HCT116 (cell line): Measurements from ENCODE around the gene MKNK1.

ENCODE experiments used
- CEBPB ChIP-seq: IDR thresholded peaks from 2 replicates; pipeline ENCODE4 v1.6.1; 2012; ENCODE audit warnings: low read depth
- EGR1 ChIP-seq: IDR thresholded peaks from 2 replicates; pipeline ENCODE4 v1.6.1; 2012; ENCODE audit warnings: low read depth
- EZH2 ChIP-seq: fragments of 200-600 bp; sonication (generic); IDR thresholded peaks from 2 replicates; pipeline ENCODE4 v1.6.1; 2017; ENCODE audit warnings: antibody characterized with exemption, mixed run types
- EZH2phosphoT487 ChIP-seq: fragments of 200-600 bp; IDR thresholded peaks from 2 replicates; pipeline ENCODE4 v1.6.1; 2018; ENCODE audit warnings: antibody characterized with exemption, borderline replicate concordance
- POLR2A ChIP-seq: IDR thresholded peaks from 2 replicates; pipeline ENCODE4 v1.7.0; 2011; ENCODE audit warnings: borderline replicate concordance; ENCODE audit not compliant: insufficient read depth, insufficient read length; ENCODE audit errors: extremely low read depth
- POLR2AphosphoS5 ChIP-seq: IDR thresholded peaks from 2 replicates; pipeline ENCODE4 v1.6.1; 2011; ENCODE audit warnings: mild to moderate bottlenecking, low read depth, low read length, moderate library complexity
- SIN3A ChIP-seq: IDR thresholded peaks from 2 replicates; pipeline ENCODE4 v1.6.1; 2012; ENCODE audit warnings: low read depth
- SP1 ChIP-seq: IDR thresholded peaks from 2 replicates; pipeline ENCODE4 v1.6.1; 2012; ENCODE audit warnings: low read depth
- SRF ChIP-seq: IDR thresholded peaks from 2 replicates; pipeline ENCODE4 v1.6.1; 2012; ENCODE audit warnings: low read depth
- YY1 ChIP-seq: IDR thresholded peaks from 2 replicates; pipeline ENCODE4 v1.6.1; 2011; ENCODE audit warnings: low read length, low read depth, moderate library complexity, mild to moderate bottlenecking; ENCODE audit not compliant: insufficient replicate concordance; ENCODE audit errors: extremely low read depth
- ZNF274 ChIP-seq: fragments of 200-500 bp; sonication (Bioruptor generic); IDR thresholded peaks from 2 replicates; pipeline ENCODE4 v1.6.1; 2014; ENCODE audit warnings: mild to moderate bottlenecking, low read depth, low read length, inconsistent platforms
- TF ChIP-seq, protein P1 (sequence below), 3 experiments: fragments of 200-600 bp in 1 of 3; sonication (generic) in 1 of 3; IDR thresholded peaks in 2 of 3; conservative IDR thresholded peaks in 1 of 3; 2 replicates each; pipeline ENCODE4 v1.5.1; 2012 to 2017; ENCODE audit warnings: low read depth in 2 of 3, low read length in 2 of 3, antibody characterized with exemption in 1 of 3, borderline replicate concordance in 1 of 3, control low read depth in 1 of 3, mild to moderate bottlenecking in 1 of 3, mixed read lengths in 1 of 3, mixed run types in 1 of 3, moderate library complexity in 1 of 3; ENCODE audit not compliant: insufficient read depth in 1 of 3

DNA sequence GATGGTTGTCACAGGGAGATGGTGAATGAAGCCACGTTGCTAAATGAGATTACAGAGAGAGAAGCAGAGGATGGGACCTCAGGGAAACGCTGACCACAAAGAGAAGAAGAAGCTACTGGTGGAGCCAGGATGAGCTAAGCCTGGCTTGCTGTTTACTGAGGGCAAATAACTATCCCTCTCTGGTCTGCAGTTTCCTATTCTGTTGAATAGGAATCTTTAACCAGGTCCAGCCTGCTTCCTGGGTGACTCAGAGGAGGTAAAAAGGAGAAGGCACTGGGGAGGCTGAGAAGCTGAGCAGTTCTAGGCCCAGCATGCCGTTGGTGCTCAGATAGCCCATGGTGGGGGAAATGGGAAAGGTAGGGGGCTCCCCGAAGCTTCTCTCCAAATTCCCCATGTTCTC is 84.9 kb downstream of the MKNK1 start:
- TF ChIP-seq EZH2phosphoT487 (no peak), SIN3A (no peak), POLR2AphosphoS5 (no peak), YY1 (no peak), EZH2 (no peak), POLR2A (no peak), SRF (no peak), CEBPB (no peak), SP1 (no peak), ZNF274 (no peak), EGR1 (no peak)
- TF ChIP-seq, protein P1, sequence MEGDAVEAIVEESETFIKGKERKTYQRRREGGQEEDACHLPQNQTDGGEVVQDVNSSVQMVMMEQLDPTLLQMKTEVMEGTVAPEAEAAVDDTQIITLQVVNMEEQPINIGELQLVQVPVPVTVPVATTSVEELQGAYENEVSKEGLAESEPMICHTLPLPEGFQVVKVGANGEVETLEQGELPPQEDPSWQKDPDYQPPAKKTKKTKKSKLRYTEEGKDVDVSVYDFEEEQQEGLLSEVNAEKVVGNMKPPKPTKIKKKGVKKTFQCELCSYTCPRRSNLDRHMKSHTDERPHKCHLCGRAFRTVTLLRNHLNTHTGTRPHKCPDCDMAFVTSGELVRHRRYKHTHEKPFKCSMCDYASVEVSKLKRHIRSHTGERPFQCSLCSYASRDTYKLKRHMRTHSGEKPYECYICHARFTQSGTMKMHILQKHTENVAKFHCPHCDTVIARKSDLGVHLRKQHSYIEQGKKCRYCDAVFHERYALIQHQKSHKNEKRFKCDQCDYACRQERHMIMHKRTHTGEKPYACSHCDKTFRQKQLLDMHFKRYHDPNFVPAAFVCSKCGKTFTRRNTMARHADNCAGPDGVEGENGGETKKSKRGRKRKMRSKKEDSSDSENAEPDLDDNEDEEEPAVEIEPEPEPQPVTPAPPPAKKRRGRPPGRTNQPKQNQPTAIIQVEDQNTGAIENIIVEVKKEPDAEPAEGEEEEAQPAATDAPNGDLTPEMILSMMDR (IDR thresholded peaks at IDR 0.05 in 2 of 3, conservative IDR thresholded peaks at IDR 0.05 in 1 of 3; ENCODE audit: borderline replicate concordance in 1 of 3, insufficient read depth in 1 of 3, low read depth in 2 of 3, low read length in 2 of 3) = no peak
